Cardiac muscle cell (in vitro differentiated cells and primary cell): ENCODE measurements around the gene PTPRC. TPM values are rescaled to one million over a fixed set of nuclear protein-coding genes. Genes with fewer than 3 reads are reported as not detected.

Experiments
- DNase-seq, 2 donors: peaks; one replicate each; pipeline versions ENCODE4 v3.0.0 to v3.0.0-alpha.2; 2010 to 2017; ENCODE audit warnings: low read depth in 1 of 2, low spot score in 1 of 2
- H3K27ac ChIP-seq: fragments of 200-600 bp; sonication (generic); 2 replicates; pipeline ENCODE4 v1.5.1; 2016
- H3K27me3 ChIP-seq: fragments of 200-600 bp; sonication (generic); 2 replicates; pipeline ENCODE4 v1.6.0; 2016; ENCODE audit warnings: control low read depth
- H3K36me3 ChIP-seq: fragments of 200-600 bp; sonication (generic); 2 replicates; pipeline ENCODE4 v1.5.1; 2016; ENCODE audit warnings: control low read depth
- H3K4me1 ChIP-seq: fragments of 200-600 bp; sonication (generic); 2 replicates; pipeline ENCODE4 v1.8.1; 2017; ENCODE audit warnings: low read depth, mild to moderate bottlenecking, mixed run types
- H3K4me3 ChIP-seq: fragments of 200-600 bp; sonication (generic); 2 replicates; pipeline ENCODE4 v1.5.1; 2016; ENCODE audit warnings: mild to moderate bottlenecking
- H3K9me3 ChIP-seq: fragments of 200-600 bp; sonication (generic); 2 replicates; pipeline ENCODE4 v1.5.1; 2017; ENCODE audit warnings: low read depth, mild to moderate bottlenecking, control low read depth
- polyA plus RNA-seq: library from polyadenylated mRNA; unstranded; fragments of >200 nt; fragmentation: Nextera tagmentation; extraction: Ambion mirVana; gene quantifications from 2 replicates; pipeline ENCODE4 v1.2.1, GENCODE V29; 2016
- total RNA-seq: library from RNA; depleted of rRNA; stranded (reverse); fragments of >200 nt; gene quantifications from 2 replicates; pipeline ENCODE4 v1.2.3, GENCODE V29; 2016
- TF ChIP-seq, protein P1 (sequence below): IDR thresholded peaks from 2 replicates; pipeline ENCODE4 v1.5.1; 2012; ENCODE audit warnings: low read depth, mild to moderate bottlenecking, low read length

Gene PTPRC
- total and polyA plus RNA-seq, 2 experiments from 2014 or later = not detected

DNA sequence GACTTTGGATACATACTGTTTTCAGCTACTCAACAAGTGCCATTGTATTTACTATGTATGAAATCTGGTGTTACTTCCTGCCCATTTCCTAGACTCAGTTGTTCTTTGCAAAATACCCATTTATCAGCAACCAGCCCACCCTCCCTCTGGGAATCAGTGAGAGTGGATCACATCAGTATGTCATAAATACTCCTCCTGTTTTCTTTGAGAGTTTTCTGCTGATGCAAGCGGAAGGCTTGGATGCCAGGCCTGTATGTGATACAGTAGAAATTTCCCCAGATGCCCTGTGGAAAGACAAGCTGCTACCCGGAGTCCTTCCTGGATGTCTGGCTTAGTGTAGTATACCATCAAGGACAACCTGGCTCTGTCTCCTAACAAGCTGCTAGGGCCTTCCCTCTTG lies 2.4 kb upstream of the PTPRC start:
- H3K27me3 ChIP-seq = no peaks in the 10 kb centered on the region
- H3K36me3 ChIP-seq = no peaks in the 10 kb centered on the region
- H3K9me3 ChIP-seq = no peaks in the 10 kb centered on the region
- H3K4me3 ChIP-seq = no peak overlapping the region
- TF ChIP-seq, protein P1, sequence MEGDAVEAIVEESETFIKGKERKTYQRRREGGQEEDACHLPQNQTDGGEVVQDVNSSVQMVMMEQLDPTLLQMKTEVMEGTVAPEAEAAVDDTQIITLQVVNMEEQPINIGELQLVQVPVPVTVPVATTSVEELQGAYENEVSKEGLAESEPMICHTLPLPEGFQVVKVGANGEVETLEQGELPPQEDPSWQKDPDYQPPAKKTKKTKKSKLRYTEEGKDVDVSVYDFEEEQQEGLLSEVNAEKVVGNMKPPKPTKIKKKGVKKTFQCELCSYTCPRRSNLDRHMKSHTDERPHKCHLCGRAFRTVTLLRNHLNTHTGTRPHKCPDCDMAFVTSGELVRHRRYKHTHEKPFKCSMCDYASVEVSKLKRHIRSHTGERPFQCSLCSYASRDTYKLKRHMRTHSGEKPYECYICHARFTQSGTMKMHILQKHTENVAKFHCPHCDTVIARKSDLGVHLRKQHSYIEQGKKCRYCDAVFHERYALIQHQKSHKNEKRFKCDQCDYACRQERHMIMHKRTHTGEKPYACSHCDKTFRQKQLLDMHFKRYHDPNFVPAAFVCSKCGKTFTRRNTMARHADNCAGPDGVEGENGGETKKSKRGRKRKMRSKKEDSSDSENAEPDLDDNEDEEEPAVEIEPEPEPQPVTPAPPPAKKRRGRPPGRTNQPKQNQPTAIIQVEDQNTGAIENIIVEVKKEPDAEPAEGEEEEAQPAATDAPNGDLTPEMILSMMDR = no peak
- no peak for DNase-seq
- H3K4me1 ChIP-seq = no peaks in the 10 kb centered on the region
- no peak overlapping the region for H3K27ac ChIP-seq

DNA sequence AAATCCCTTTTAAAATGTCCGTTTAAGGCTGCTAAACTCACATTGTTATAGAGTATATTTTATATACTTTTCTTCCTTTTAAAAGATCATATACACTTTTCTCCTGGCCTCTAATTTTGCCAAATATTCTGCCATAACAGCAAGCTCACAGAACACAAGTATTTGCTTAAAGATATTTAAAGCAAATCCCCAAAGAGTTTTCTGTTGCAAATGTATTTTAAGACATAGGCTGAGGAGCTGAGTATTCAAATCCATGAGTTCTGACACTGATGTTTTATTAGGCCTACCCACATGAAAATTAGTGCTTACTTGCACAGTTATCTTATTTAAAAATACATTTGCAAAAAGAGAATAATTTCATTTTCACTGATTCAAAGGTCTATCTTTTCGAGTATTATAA lies 1.7 kb upstream of the PTPRC start:
- Histone ChIP-seq H3K4me1 (no peaks in the 10 kb centered on the region), H3K27me3 (no peaks in the 10 kb centered on the region), H3K27ac (no peak overlapping the region), H3K36me3 (no peaks in the 10 kb centered on the region), H3K9me3 (no peaks in the 10 kb centered on the region), H3K4me3 (no peak overlapping the region)
- no peak for DNase-seq
- TF ChIP-seq, protein P1 = no peak

DNA sequence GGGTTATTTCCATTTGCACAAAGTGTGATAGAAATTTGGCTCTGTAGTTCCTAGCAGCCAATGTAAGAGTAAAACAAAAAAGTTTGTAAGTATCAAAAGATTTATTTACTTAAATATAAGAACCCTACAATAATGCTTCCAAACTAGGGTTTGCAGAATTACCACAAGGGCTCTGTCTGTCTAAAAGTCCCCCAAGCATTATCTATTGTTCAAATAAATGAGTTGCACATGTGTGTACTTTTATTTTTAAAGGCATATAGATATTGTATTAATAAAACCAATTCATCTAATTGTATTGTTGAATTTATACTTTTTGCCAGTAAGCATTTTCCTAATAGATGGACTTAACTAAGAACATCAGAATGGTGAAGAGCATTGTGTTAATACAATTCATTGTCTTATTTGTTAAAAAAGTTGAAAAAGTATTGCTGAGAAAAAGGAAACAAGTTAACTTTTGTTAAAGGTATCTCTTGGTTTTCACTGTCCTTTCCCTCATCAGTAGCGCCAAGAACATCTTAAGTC lies 863 bp upstream of the PTPRC start:
- TF ChIP-seq, protein P1 = no peak
- no peaks in the 10 kb centered on the region for H3K27me3 ChIP-seq
- H3K4me1 ChIP-seq = no peaks in the 10 kb centered on the region
- H3K4me3 ChIP-seq = no peak overlapping the region
- H3K27ac ChIP-seq = no peak overlapping the region
- no peaks in the 10 kb centered on the region for H3K9me3 ChIP-seq
- no peak for DNase-seq
- H3K36me3 ChIP-seq = no peaks in the 10 kb centered on the region

DNA sequence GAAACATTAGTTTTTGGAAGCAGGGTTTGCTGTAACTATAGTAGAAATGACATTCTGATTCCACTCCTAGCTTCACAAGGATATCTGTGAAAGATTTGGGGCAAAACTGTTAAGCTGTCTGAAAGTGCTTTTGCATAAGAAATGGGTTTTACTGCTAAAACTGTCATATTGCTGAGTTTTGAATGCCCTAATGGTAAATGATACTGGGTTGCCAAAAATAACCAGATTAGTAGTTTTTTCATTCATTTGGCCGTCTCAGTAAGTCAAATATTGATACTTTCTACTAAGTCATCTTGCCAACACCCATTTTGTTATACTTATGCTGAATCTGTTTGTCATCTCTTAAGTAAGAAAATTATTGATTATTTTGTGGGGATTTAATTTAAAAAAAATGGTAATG lies 399 bp upstream of the PTPRC start:
- DNase-seq = no peak
- Histone ChIP-seq H3K4me3 (no peak overlapping the region), H3K27me3 (no peaks in the 10 kb centered on the region), H3K4me1 (no peaks in the 10 kb centered on the region), H3K9me3 (no peaks in the 10 kb centered on the region), H3K27ac (no peak overlapping the region), H3K36me3 (no peaks in the 10 kb centered on the region)
- TF ChIP-seq, protein P1 = no peak

DNA sequence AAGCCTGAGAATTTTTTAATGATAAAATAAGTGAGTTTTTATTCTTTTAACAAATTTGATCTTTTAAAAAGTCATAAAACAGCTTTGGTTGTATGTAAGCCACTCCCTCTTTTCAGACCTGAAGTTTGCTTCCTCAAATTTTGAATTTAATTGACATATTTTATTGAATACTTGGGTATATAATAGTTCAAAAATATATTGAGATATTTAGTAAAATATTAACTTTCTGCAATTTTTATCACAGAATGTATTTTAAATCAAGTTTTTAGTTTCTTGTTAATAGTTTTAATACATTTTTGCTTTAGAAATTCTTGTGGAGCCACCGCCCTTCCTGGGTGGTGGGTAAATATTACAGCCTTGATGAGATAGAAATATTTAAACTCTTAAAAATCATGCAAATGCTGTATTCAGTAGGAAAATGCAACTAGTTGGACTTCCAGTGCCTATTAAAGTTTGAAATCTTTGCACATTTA lies 867 bp downstream of the PTPRC start:
- Histone ChIP-seq H3K27me3 (no peaks in the 10 kb centered on the region), H3K4me3 (no peak overlapping the region), H3K9me3 (no peaks in the 10 kb centered on the region), H3K27ac (no peak overlapping the region), H3K36me3 (no peaks in the 10 kb centered on the region), H3K4me1 (no peaks in the 10 kb centered on the region)
- TF ChIP-seq, protein P1 = no peak
- no peak for DNase-seq

DNA sequence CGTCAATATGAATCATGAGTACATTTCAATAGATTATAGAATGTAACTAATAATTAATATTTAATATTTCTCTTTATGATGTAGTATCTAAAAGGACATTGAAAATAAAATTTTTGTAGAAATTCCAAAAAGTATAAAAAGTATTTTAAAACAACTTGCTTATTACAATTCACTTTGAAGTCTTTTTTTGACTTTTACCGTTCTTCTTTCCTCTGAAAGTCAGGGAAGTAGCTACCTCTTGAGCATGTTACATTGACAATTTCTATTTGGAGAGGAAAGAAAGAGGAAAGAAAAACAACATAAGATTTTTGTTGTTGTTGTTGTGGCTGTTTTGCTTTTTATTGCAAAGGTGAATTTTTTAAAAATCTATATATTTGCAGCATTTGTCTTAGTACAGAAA lies 1.3 kb downstream of the PTPRC start:
- Histone ChIP-seq H3K36me3 (no peaks in the 10 kb centered on the region), H3K4me1 (no peaks in the 10 kb centered on the region), H3K4me3 (no peak overlapping the region), H3K27ac (no peak overlapping the region), H3K9me3 (no peaks in the 10 kb centered on the region), H3K27me3 (no peaks in the 10 kb centered on the region)
- DNase-seq = no peak
- TF ChIP-seq, protein P1 = no peak
